SK-N-MC (cell line): ENCODE results near the gene BLVRA.
A peak's percentile ranks its signal among the peaks of the same experiment; 100 is the strongest.

Experiments used
- DNase-seq: peaks from one replicate; pipeline ENCODE4 v3.0.0-alpha.2; 2011; ENCODE audit warnings: low read depth, low spot score
- H3K27ac ChIP-seq: fragments of 200-600 bp; sonication (generic); 2 replicates; pipeline ENCODE4 v1.5.1; 2016; ENCODE audit warnings: mixed run types
- H3K36me3 ChIP-seq: fragments of 200-600 bp; sonication (generic); 2 replicates; pipeline ENCODE4 v1.6.1; 2017; ENCODE audit warnings: antibody characterized with exemption, low read length, mixed read lengths; ENCODE audit not compliant: insufficient read depth
- H3K4me3 ChIP-seq: fragments of 200-600 bp; sonication (generic); 2 replicates; pipeline ENCODE4 v1.5.1; 2016
- H3K9ac ChIP-seq: fragments of 200-600 bp; sonication (generic); 2 replicates; pipeline ENCODE4 v1.8.0; 2017; ENCODE audit warnings: mixed run types, mixed read lengths; ENCODE audit not compliant: insufficient read length
- H3K9me3 ChIP-seq: fragments of 200-600 bp; sonication (generic); 2 replicates; pipeline ENCODE4 v1.6.1; 2017; ENCODE audit warnings: low read depth, mild to moderate bottlenecking, antibody characterized with exemption, low read length, moderate library complexity, mixed read lengths
- EZH2 ChIP-seq: fragments of 200-600 bp; sonication (generic); IDR thresholded peaks from one replicate; pipeline ENCODE4 v1.6.1; 2017; ENCODE audit warnings: antibody characterized with exemption
- FOXP2 ChIP-seq: optimal IDR thresholded peaks from 2 replicates; pipeline ENCODE3; 2011; ENCODE audit warnings: mild to moderate bottlenecking, moderate library complexity; ENCODE audit not compliant: insufficient read depth; ENCODE audit errors: extremely low read length, control extremely low read depth
- POLR2AphosphoS5 ChIP-seq: IDR thresholded peaks from 2 replicates; pipeline ENCODE4 v1.6.1; 2012; ENCODE audit warnings: mild to moderate bottlenecking, low read depth, low read length, borderline replicate concordance

Gene BLVRA

GRCh38 chr7:43849047-43849446, 90.6 kb downstream of the BLVRA start:
- H3K36me3 ChIP-seq: no peaks in the 10 kb centered on the region
- H3K9me3 ChIP-seq: no peaks in the 10 kb centered on the region
- no peak for TF ChIP-seq POLR2AphosphoS5
- no peak for TF ChIP-seq FOXP2
- no peak for TF ChIP-seq EZH2
- DNase-seq: no peak
- no peak overlapping the region for H3K27ac ChIP-seq
- no peak overlapping the region for H3K9ac ChIP-seq
- H3K4me3 ChIP-seq: no peak overlapping the region

- no peaks in the 10 kb centered on the region for H3K9me3 ChIP-seq
- no peak for DNase-seq
- no peak overlapping the region for H3K9ac ChIP-seq
- no peak for TF ChIP-seq FOXP2
- TF ChIP-seq EZH2: no peak
- no peak for TF ChIP-seq POLR2AphosphoS5
- H3K27ac ChIP-seq: peak overlapping the region; percentile 36; the same call in 1 of the 2 replicates
- peak overlapping the region; percentile 30; the same call in 1 of the 2 replicates for H3K4me3 ChIP-seq
- no peaks in the 10 kb centered on the region for H3K36me3 ChIP-seq
These were observed 92.1 kb downstream of the BLVRA start for GRCh38 chr7:43850348-43851116.

GRCh38 chr7:43851805-43852204, 93.3 kb downstream of the BLVRA start:
- H3K36me3 ChIP-seq: no peaks in the 10 kb centered on the region
- no peak overlapping the region for H3K4me3 ChIP-seq
- H3K27ac ChIP-seq: no peak overlapping the region
- H3K9me3 ChIP-seq: no peaks in the 10 kb centered on the region
- H3K9ac ChIP-seq: no peak overlapping the region
- no peak for DNase-seq
- no peak for TF ChIP-seq EZH2
- TF ChIP-seq FOXP2: no peak
- no peak for TF ChIP-seq POLR2AphosphoS5

GRCh38 chr7:43855176-43855575, 96.7 kb downstream of the BLVRA start:
- no peak for DNase-seq
- Histone ChIP-seq H3K27ac (no peak overlapping the region), H3K9ac (no peak overlapping the region), H3K4me3 (no peak overlapping the region), H3K9me3 (no peaks in the 10 kb centered on the region), H3K36me3 (no peaks in the 10 kb centered on the region)
- no peak for TF ChIP-seq EZH2
- TF ChIP-seq FOXP2: no peak
- TF ChIP-seq POLR2AphosphoS5: no peak

- no peak for TF ChIP-seq EZH2
- no peak for TF ChIP-seq POLR2AphosphoS5
- TF ChIP-seq FOXP2: no peak
- no peak overlapping the region for H3K4me3 ChIP-seq
- no peaks in the 10 kb centered on the region for H3K36me3 ChIP-seq
- H3K9me3 ChIP-seq: no peaks in the 10 kb centered on the region
- no peak overlapping the region for H3K27ac ChIP-seq
- DNase-seq: no peak
- H3K9ac ChIP-seq: no peak overlapping the region
These were observed 97.8 kb downstream of the BLVRA start for GRCh38 chr7:43856316-43856715.
